Spleen (tissue), 11 donors: ENCODE results near the gene ZNF469. TPM values are rescaled to one million over a fixed set of nuclear protein-coding genes. Genes with fewer than 3 reads are reported as not detected.

ENCODE experiments used
- DNase-seq: peaks from one replicate; pipeline ENCODE4 v3.0.0-alpha.2; 2020
- H3K27ac ChIP-seq, 8 donors: fragments of 200-600 bp; sonication (generic) in 7 of 8; 1 replicate in 4 of 8; 2 replicates in 4 of 8; pipeline versions ENCODE4 v1.5.0 to v1.8.0; 2016 to 2021; ENCODE audit warnings: inconsistent platforms in 4 of 8, mild to moderate bottlenecking in 4 of 8, moderate library complexity in 1 of 8
- H3K27me3 ChIP-seq, 7 donors: fragments of 200-600 bp; sonication (generic) in 6 of 7; replicated peaks in 1 of 7; 1 replicate in 4 of 7; 2 replicates in 3 of 7; pipeline versions ENCODE4 v1.5.0 to v1.8.0; 2016 to 2021; ENCODE audit warnings: inconsistent platforms in 3 of 7, mild to moderate bottlenecking in 1 of 7
- H3K36me3 ChIP-seq, 6 donors: fragments of 200-600 bp; sonication (generic) in 5 of 6; 1 replicate in 4 of 6; 2 replicates in 2 of 6; pipeline versions ENCODE4 v1.5.0 to v1.8.0; 2016 to 2021; ENCODE audit warnings: inconsistent platforms in 2 of 6
- H3K4me1 ChIP-seq, 6 donors: fragments of 200-600 bp; sonication (generic) in 5 of 6; 1 replicate in 3 of 6; 2 replicates in 3 of 6; pipeline versions ENCODE4 v1.5.0 to v1.8.0; 2016 to 2021; ENCODE audit warnings: inconsistent platforms in 3 of 6
- H3K4me3 ChIP-seq, 8 donors: fragments of 200-600 bp; sonication (generic) in 7 of 8; 1 replicate in 4 of 8; 2 replicates in 4 of 8; pipeline versions ENCODE4 v1.5.0 to v1.8.0; 2016 to 2021; ENCODE audit warnings: inconsistent platforms in 4 of 8, mild to moderate bottlenecking in 4 of 8, moderate library complexity in 2 of 8
- H3K9me3 ChIP-seq, 8 donors: fragments of 200-600 bp; sonication (generic) in 7 of 8; 1 replicate in 4 of 8; 2 replicates in 4 of 8; pipeline versions ENCODE4 v1.5.0 to v1.8.0; 2016 to 2021; ENCODE audit warnings: inconsistent platforms in 4 of 8
- CTCF ChIP-seq, 11 experiments: fragments of 200-600 bp in 7 of 11; fragments of 450-650 bp in 4 of 11; sonication (generic) in 4 of 11; IDR thresholded peaks in 8 of 11; conservative IDR thresholded peaks in 3 of 11; 1 replicate in 7 of 11; 2 replicates in 4 of 11; pipeline versions ENCODE4 v1.4.0 to v1.8.0; 2016 to 2021; ENCODE audit warnings: antibody characterized with exemption in 11 of 11, inconsistent platforms in 4 of 11, mild to moderate bottlenecking in 1 of 11
- POLR2A ChIP-seq, 3 donors: fragments of 450-650 bp; IDR thresholded peaks; one replicate each; pipeline ENCODE4 v1.5.1; 2017; ENCODE audit warnings: antibody characterized with exemption in 3 of 3, mild to moderate bottlenecking in 1 of 3
- POLR2AphosphoS5 ChIP-seq, 3 donors: sonication (generic); formaldehyde crosslinking; IDR thresholded peaks; one replicate each; pipeline ENCODE4 v1.5.1; 2017; ENCODE audit warnings: antibody characterized with exemption in 3 of 3
- WGBS, 5 donors: extraction: QIAGEN DNeasy Blood & Tissue Kit in 3 of 5; methylation state at CpG; one replicate each; pipeline versions ENCODE4 v1.1.5 to v1.1.7; 2013 to 2018; 5-methylcytosine and 5-hydroxymethylcytosine counted together
- intact Hi-C: fragments of 100-400 bp; cut with DNase I; formaldehyde crosslinking; loops from one replicate; pipeline ENCODE4 v1.15.0; 2023; ENCODE audit warnings: low total_unique reads
- polyA plus RNA-seq, 3 donors: library from polyadenylated mRNA; stranded (reverse); fragments of 200-250 nt; gene quantifications; one replicate each; pipeline ENCODE4 v1.2.1, GENCODE V29; 2013
- total RNA-seq, 7 donors: library from RNA; depleted of rRNA in 3 of 7; stranded (reverse); fragments of >200 nt in 3 of 7; fragmentation: NEBNext Ultra II Directional in 4 of 7; extraction: Animal tissue kit (Norgen Biotek cat#: 25700) in 4 of 7; gene quantifications; one replicate each; pipeline versions ENCODE4 v1.1.0 to v1.2.1, GENCODE V29; 2016 to 2021
- donor health status: healthy with polysubstance abuse.
- donor health status: DM: no; HTN: no; CAD: no; lungs with moderate emphysema.
- donor health status: DM: no; HTN: no; CAD: no.
- donor health status: Bipolar disorder and iron deficiency.
- donor health status: healthy.
- donor health status: DM: no; HTN: no; CAD: no.
- donor health status: DM: yes; HTN: yes; CAD: no.

ZNF469 gene
- total and polyA plus RNA-seq, 10 donors, result 0.27 to 8.0 (median 3.3) TPM

- Histone ChIP-seq H3K4me1 (no peaks in the 10 kb centered on the region), H3K27ac (no peak overlapping the region), H3K4me3 (no peak overlapping the region), H3K36me3 (no peaks in the 10 kb centered on the region), H3K27me3 (peaks cover 0 to 6% (median 0%) of the 10 kb centered on the region in 7 donors), H3K9me3 (no peaks in the 10 kb centered on the region)
- intact Hi-C loops, result no loop called here
- DNase-seq, result no peak
- TF ChIP-seq CTCF (IDR thresholded peaks at IDR 0.05 in 8 of 11, conservative IDR thresholded peaks at IDR 0.05 in 3 of 11) (no peak), POLR2AphosphoS5 (IDR thresholded peaks at IDR 0.05) (no peak), POLR2A (IDR thresholded peaks at IDR 0.05) (no peak)
- 90 to 93% (median 92%) methylated on average over 13 to 15 of the region's 15 CpGs for WGBS, 5 donors
Observed at GRCh38 chr16:88370365-88370764, 12.4 kb upstream of the ZNF469 start.

GRCh38 chr16:88372522-88372921, 10.2 kb upstream of the ZNF469 start:
- H3K36me3 ChIP-seq, result no peaks in the 10 kb centered on the region
- H3K4me3 ChIP-seq, result no peak overlapping the region
- no peaks in the 10 kb centered on the region for H3K9me3 ChIP-seq
- intact Hi-C loops, result no loop called here
- no peak for TF ChIP-seq CTCF (IDR thresholded peaks at IDR 0.05 in 8 of 11, conservative IDR thresholded peaks at IDR 0.05 in 3 of 11)
- TF ChIP-seq POLR2AphosphoS5 (IDR thresholded peaks at IDR 0.05), result no peak
- no peak for TF ChIP-seq POLR2A (IDR thresholded peaks at IDR 0.05)
- WGBS, 5 donors, result 90 to 100% (median 96%) methylated on average over 2 of the region's 2 CpGs
- H3K4me1 ChIP-seq, result no peaks in the 10 kb centered on the region
- H3K27ac ChIP-seq, result no peak overlapping the region
- H3K27me3 ChIP-seq, result peaks cover 0 to 15% (median 0%) of the 10 kb centered on the region in 7 donors
- DNase-seq, result no peak

GRCh38 chr16:88373211-88373610, 9.5 kb upstream of the ZNF469 start:
- Histone ChIP-seq H3K36me3 (no peaks in the 10 kb centered on the region), H3K4me1 (no peaks in the 10 kb centered on the region), H3K27me3 (peaks cover 0 to 21% (median 0%) of the 10 kb centered on the region in 7 donors), H3K9me3 (no peaks in the 10 kb centered on the region), H3K4me3 (no peak overlapping the region), H3K27ac (no peak overlapping the region)
- no peak for TF ChIP-seq POLR2AphosphoS5 (IDR thresholded peaks at IDR 0.05)
- TF ChIP-seq CTCF (IDR thresholded peaks at IDR 0.05 in 8 of 11, conservative IDR thresholded peaks at IDR 0.05 in 3 of 11), result no peak
- TF ChIP-seq POLR2A (IDR thresholded peaks at IDR 0.05), result no peak
- WGBS, 5 donors, result 80 to 100% (median 92%) methylated on average over 2 of the region's 2 CpGs
- DNase-seq, result peak; percentile 13
- intact Hi-C loops, result no loop called here

GRCh38 chr16:88373927-88374492, 8.7 kb upstream of the ZNF469 start:
- Histone ChIP-seq H3K4me1 (no peaks in the 10 kb centered on the region), H3K4me3 (no peak overlapping the region), H3K36me3 (no peaks in the 10 kb centered on the region), H3K27ac (no peak overlapping the region), H3K27me3 (peaks cover 0 to 29% (median 0%) of the 10 kb centered on the region in 7 donors), H3K9me3 (no peaks in the 10 kb centered on the region)
- 83 to 91% (median 87%) methylated on average over 5 of the region's 5 CpGs for WGBS, 5 donors
- no peak for TF ChIP-seq POLR2A (IDR thresholded peaks at IDR 0.05)
- TF ChIP-seq POLR2AphosphoS5 (IDR thresholded peaks at IDR 0.05), result no peak
- no peak for TF ChIP-seq CTCF (IDR thresholded peaks at IDR 0.05 in 8 of 11, conservative IDR thresholded peaks at IDR 0.05 in 3 of 11)
- intact Hi-C loops, result no loop called here
- peak; percentile 37 for DNase-seq
